Measurements from ENCODE around the gene GADD45B. TPM values are rescaled to one million over a fixed set of nuclear protein-coding genes. Genes with fewer than 3 reads are reported as not detected.

The GADD45B gene
- total RNA-seq, 3 donors from 2014 or later, result 136 to 301 (median 172) TPM

DNA sequence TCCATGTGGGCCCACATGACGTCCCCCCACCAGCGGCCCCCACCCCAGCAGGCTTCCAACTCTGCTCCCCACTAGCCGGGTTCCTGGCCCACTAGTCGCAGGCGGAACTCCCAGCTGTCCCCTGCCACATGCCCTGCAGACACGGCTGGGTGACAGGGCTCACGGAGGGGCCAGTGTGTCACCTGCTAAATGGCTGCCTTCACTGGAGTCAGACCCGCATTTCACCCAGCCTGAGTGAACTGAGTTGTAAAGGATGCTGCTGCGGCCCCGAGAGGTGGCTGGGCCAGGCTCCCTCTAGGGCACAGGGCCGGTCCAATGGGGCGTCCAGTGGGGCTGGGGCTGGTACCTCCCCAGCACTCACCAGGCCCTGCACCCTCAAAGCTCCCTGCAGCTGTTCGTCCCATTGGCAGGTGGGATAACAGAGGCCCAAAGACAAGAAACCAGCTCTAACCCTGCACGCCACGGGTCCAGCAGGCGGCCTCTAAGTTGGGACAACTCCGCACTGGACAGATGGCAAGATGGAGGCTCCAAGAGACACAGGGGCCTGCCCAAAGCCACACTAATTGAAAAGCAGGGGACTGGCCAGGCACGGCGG, 22.4 kb upstream of the GADD45B start:
- Histone ChIP-seq H3K27me3 (no peaks in the 10 kb centered on the region), H3K4me3 (no peak overlapping the region), H3K9me3 (no peaks in the 10 kb centered on the region), H3K4me1 (peaks cover 0 to 8% of the 10 kb centered on the region in 2 donors), H3K27ac (no peak overlapping the region), H3K36me3 (no peaks in the 10 kb centered on the region)
- intact Hi-C loops (cut with DNase I; ENCODE audit: low total_unique reads), result no loop called here
- TF ChIP-seq, protein P1, sequence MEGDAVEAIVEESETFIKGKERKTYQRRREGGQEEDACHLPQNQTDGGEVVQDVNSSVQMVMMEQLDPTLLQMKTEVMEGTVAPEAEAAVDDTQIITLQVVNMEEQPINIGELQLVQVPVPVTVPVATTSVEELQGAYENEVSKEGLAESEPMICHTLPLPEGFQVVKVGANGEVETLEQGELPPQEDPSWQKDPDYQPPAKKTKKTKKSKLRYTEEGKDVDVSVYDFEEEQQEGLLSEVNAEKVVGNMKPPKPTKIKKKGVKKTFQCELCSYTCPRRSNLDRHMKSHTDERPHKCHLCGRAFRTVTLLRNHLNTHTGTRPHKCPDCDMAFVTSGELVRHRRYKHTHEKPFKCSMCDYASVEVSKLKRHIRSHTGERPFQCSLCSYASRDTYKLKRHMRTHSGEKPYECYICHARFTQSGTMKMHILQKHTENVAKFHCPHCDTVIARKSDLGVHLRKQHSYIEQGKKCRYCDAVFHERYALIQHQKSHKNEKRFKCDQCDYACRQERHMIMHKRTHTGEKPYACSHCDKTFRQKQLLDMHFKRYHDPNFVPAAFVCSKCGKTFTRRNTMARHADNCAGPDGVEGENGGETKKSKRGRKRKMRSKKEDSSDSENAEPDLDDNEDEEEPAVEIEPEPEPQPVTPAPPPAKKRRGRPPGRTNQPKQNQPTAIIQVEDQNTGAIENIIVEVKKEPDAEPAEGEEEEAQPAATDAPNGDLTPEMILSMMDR (IDR thresholded peaks at IDR 0.05), result no peak
- TF ChIP-seq POLR2A (IDR thresholded peaks at IDR 0.05), result no peak
- no peak for DNase-seq (ENCODE audit: low spot score in 2 of 2)

DNA sequence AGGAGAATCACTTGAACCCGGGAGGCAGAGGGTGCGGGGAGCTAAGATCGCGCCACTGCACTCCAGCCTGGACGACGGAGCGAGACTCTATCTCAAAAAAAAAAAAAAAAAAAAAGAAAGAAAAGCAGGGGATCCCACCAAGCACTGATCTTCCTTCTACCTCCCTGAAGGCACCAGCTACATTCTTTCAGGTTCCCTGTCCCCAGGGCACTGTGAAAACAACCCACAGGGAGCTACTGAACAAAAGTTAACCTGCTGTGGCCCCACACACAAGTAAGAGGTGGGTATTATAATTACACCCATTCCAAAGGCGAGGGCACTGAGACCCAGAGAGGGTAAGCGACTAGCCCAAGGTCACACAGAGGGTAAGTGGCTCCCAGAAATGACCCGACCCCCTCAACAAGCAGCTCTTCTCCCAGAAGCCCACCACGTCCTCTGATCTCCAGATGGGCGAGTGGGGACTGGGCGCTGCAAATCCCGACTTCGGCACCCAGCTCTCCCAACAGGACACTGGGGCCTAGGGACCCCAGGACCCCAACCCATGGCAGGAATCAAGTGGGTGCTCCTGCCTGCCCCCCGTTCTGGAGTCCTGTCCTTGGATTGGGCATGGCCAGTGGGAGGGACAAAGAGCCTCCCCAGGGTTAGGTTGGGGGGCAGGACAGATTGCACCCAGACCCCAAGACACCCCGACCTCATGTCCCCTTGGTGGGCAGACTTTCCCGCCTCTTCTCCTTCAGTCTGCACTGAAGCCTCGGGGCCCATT, 21.5 kb upstream of the GADD45B start:
- DNase-seq (ENCODE audit: low spot score in 2 of 2), result no peak
- TF ChIP-seq POLR2AphosphoS5 (IDR thresholded peaks at IDR 0.05) (no peak), POLR2A (IDR thresholded peaks at IDR 0.05) (no peak)
- TF ChIP-seq, protein P1 (IDR thresholded peaks at IDR 0.05), result no peak
- intact Hi-C loops (cut with DNase I; ENCODE audit: low total_unique reads), result no loop called here
- H3K27me3 ChIP-seq, result no peaks in the 10 kb centered on the region
- peaks cover 0 to 8% of the 10 kb centered on the region in 2 donors for H3K4me1 ChIP-seq
- no peaks in the 10 kb centered on the region for H3K9me3 ChIP-seq
- H3K4me3 ChIP-seq, result no peak overlapping the region
- no peaks in the 10 kb centered on the region for H3K36me3 ChIP-seq
- H3K27ac ChIP-seq, result no peak overlapping the region

DNA sequence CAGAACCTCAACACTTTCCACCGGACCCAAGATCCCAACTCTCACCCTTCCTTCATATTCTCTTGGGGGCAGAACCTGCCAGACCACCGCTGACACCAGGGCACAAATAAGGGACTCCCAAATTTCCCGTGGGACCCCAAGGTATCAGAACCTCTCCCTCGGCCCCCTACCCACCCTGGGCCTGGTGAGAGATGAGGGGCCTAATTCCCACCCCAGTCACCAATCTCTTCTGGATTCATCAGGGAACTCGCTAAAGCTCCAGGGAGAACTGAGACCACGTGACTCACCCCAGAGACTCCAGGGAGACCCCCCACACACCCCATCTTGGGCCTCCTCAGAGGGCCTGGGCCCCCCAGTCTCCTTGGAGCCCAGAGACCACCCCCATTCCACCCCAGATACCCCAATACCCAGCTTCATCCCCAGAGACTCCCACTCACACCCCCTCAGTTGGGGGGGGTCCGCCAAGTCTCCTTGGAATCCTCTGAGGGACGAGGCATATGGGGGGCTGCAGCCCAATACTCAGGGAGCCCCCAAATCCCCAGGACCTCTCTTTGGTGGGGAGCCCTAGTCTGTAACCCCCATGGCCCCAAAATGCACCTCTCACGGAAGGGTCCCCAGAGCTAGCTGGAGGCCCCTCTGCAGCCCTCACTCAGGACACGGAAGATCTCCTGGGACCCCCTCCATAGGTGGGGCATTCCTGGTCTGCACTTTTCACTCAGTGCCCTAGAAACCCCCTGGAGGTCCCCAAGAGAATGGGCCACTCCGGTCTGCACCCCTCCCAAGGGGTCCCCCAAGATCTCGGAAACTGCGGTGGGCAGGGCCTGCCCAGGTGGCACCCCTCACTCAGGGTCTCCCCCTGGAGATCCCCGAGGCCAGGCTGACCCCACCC, 20.7 kb upstream of the GADD45B start:
- no peak for TF ChIP-seq POLR2A (IDR thresholded peaks at IDR 0.05)
- TF ChIP-seq, protein P1 (IDR thresholded peaks at IDR 0.05), result no peak
- no peak for DNase-seq (ENCODE audit: low spot score in 2 of 2)
- Histone ChIP-seq H3K9me3 (no peaks in the 10 kb centered on the region), H3K27ac (peak overlapping the region; percentile 40 to 85), H3K4me1 (peaks cover 0 to 8% of the 10 kb centered on the region in 2 donors), H3K4me3 (peak overlapping the region; percentile 80 to 100 (median 100)), H3K27me3 (no peaks in the 10 kb centered on the region), H3K36me3 (no peaks in the 10 kb centered on the region)
- intact Hi-C loops (cut with DNase I; ENCODE audit: low total_unique reads), result no loop called here

DNA sequence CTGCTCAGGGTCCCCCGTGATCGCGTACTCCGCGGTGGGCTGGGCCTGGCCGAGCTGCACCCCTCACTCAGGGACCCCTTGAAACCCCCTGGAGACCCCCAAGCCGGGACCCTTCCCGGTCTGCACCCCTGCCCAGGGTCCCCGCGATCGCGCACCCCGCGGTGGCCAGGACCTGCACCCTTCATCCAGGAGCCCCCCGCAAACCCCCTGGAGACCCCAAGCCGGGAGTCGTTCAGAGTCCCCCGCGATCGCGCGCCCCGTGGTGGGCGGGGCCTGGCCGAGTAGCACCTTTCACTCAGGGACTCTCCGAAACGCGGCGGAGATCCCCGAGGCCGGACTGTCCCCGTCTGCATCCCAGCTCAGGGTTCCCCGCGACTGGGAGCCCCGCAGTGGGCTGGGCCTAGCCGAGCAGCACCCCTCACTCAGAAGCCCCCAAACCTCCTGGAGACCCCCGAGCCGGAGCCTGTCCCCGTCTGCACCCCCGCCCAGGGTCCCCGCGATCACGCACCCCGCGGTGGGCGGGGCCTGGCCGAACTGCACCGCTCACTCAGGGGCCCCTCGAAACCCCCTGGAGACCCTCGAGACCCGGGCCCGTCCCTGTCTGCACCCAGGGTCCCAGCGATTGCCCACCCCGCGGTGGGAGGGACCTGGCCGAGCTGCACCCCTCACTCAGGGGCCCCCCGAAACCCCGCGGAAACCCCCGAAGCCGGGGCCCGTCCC, 19.9 kb upstream of the GADD45B start:
- intact Hi-C loops (cut with DNase I; ENCODE audit: low total_unique reads), result no loop called here
- Histone ChIP-seq H3K36me3 (no peaks in the 10 kb centered on the region), H3K4me3 (peak overlapping the region; percentile 80 to 100 (median 100)), H3K9me3 (no peaks in the 10 kb centered on the region), H3K27me3 (no peaks in the 10 kb centered on the region), H3K4me1 (peaks cover 0 to 8% of the 10 kb centered on the region in 2 donors), H3K27ac (peak overlapping the region; percentile 40 to 85)
- TF ChIP-seq POLR2A (IDR thresholded peaks at IDR 0.05) (no peak), POLR2AphosphoS5 (IDR thresholded peaks at IDR 0.05) (no peak)
- TF ChIP-seq, protein P1 (IDR thresholded peaks at IDR 0.05), result no peak
- no peak for DNase-seq (ENCODE audit: low spot score in 2 of 2)

Measured in breast epithelium (tissue), 4 donors.